Mononuclear cell (primary cell): ENCODE measurements around the gene GIPC1. TPM values are rescaled to one million over a fixed set of nuclear protein-coding genes. Genes with fewer than 3 reads are reported as not detected.
"Not testable (repeated sequence)": the region's sequence is repeated elsewhere in the genome, so short reads cannot be mapped to it uniquely, and the experiment has no call there.

ENCODE experiments used
- H3K27me3 ChIP-seq: 2 replicates; pipeline ENCODE4 v1.6.0; 2011; ENCODE audit warnings: low read length, control low read depth; ENCODE audit not compliant: insufficient read depth
- H3K4me1 ChIP-seq: 2 replicates; pipeline ENCODE4 v1.5.1; 2011; ENCODE audit warnings: mild to moderate bottlenecking, low read length, control low read depth; ENCODE audit not compliant: insufficient read depth
- H3K4me3 ChIP-seq: 2 replicates; pipeline ENCODE4 v1.5.1; 2011; ENCODE audit warnings: mild to moderate bottlenecking, low read length, moderate library complexity
- H3K9me3 ChIP-seq: 2 replicates; pipeline ENCODE4 v1.5.1; 2011; ENCODE audit warnings: low read depth, mild to moderate bottlenecking, control low read depth, low read length
- total RNA-seq: library from RNA; depleted of rRNA; stranded (reverse); fragments of >200 nt; gene quantifications from one replicate; pipeline ENCODE4 v1.2.3, GENCODE V29; 2012

The GIPC1 gene
- 11.0 TPM for total RNA-seq

DNA sequence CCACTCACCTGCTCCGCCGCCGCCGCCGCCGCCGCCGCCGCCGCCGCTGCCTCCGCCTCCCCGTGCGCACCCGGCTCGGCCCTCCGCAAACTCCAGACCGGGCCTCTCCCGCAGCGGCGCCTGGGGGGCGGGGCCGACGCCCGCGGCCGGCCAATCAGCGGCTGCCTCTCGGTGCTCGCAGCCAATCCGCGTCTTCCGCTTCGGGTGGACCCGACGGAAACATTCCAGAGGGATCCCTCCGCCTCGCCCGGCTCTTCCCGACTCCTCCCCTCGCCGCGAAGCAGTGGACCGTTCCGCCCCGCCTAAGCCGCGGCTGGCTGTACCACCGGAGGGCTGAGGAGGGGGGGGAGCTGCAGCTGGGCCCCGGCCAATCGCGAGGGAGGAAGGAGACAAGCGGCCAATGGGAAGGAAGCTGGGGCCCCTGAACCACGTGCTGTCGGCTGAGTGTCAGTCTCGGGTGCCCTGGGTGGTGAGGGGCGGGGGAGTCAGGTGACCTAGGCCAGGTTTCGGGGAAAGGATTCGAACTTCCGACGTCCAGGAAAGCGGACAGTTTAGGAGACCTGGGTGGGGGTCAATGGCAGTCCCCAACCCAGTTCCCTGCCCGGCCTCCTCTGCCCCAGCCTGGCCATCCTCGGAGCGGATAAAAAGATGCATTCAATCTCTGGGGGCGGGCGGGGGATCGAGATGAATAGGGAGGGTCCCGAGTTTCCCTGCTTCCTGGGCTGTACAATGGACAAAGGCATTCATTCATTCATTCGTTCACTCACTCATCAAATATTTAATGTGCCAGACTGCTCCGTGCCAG lies at the start of gene GIPC1:
Gene GIPC1 (minus strand): TSS at position 99 of the 805 bp plus-strand sequence. CDS start 13,151 bp downstream, outside the sequence.
- H3K4me1 ChIP-seq, result peaks cover 24% of the 10 kb centered on the region
- peak within 1 kb of the TSS; percentile 45 for H3K4me3 ChIP-seq
- no peaks in the 10 kb centered on the region for H3K27me3 ChIP-seq
- H3K9me3 ChIP-seq, result no peaks in the 10 kb centered on the region

GRCh38 chr19:14545716-14546082 lies 49.8 kb upstream of the GIPC1 start:
- Histone ChIP-seq H3K27me3 (no peaks in the 10 kb centered on the region), H3K4me3 (no peak overlapping the region), H3K4me1 (peaks cover 8% of the 10 kb centered on the region), H3K9me3 (no peaks in the 10 kb centered on the region)

DNA sequence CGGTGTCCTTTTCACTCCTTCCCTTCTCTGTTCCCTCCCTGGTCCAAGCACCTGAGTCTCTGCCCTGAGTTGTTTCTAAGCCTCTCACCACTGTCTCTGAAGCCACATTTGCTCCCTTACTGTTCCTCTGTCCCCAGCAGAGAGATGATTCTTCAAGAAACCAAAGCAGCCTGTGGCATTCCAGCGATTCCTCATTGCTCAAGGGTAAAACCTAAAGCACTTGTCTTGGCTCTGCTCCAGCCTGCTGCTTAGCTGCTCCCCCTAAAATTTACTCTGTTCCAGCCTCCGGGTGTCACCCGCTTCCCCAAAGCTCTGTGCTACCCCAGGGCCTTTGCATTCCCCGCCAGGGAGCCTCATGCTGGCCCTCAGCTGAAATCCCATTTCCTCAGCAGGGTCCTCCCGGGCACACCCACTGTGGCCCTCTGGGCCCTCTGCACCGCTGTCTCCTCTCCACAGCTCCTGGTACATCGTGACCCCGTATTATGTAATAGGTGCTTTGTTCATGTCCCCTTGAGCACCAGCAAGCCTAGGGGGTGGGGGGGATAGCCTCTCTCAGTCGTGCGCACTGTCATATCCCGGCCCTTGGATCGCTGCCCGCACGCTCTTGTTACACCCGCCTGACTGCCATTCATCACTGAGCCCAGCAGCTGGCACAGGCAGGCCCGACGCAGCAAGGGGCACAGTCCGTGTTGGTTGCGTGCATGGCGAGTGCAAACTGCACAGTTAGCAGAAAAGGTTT lies 49.2 kb upstream of the GIPC1 start:
- Histone ChIP-seq H3K9me3 (no peaks in the 10 kb centered on the region), H3K27me3 (no peaks in the 10 kb centered on the region), H3K4me3 (no peak overlapping the region)

DNA sequence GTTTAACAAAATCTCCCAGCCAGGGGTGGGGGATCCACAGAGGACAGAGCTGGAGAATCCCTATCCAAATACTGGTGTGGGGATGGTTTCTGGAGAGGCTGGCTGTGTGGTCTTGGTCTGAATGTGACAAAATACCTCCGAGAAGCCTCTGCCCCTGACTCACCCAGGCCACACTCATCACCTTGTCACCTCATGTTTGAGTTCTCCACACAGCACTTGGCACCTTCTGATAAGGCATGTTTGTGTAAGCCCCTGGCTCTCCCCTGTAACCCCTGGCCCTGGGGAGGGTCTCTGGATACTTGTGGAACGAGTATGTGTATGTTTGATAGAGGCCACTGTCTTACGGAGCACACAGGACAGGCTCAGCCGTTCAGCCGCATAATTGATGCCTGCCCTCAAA lies 48.1 kb upstream of the GIPC1 start:
- H3K4me3 ChIP-seq, result no peak overlapping the region
- H3K9me3 ChIP-seq, result no peaks in the 10 kb centered on the region
- no peaks in the 10 kb centered on the region for H3K4me1 ChIP-seq
- H3K27me3 ChIP-seq, result no peaks in the 10 kb centered on the region

More for the DNA sequence above, 49.2 kb upstream of the GIPC1 start:
- peaks cover 3% of the 10 kb centered on the region for H3K4me1 ChIP-seq

DNA sequence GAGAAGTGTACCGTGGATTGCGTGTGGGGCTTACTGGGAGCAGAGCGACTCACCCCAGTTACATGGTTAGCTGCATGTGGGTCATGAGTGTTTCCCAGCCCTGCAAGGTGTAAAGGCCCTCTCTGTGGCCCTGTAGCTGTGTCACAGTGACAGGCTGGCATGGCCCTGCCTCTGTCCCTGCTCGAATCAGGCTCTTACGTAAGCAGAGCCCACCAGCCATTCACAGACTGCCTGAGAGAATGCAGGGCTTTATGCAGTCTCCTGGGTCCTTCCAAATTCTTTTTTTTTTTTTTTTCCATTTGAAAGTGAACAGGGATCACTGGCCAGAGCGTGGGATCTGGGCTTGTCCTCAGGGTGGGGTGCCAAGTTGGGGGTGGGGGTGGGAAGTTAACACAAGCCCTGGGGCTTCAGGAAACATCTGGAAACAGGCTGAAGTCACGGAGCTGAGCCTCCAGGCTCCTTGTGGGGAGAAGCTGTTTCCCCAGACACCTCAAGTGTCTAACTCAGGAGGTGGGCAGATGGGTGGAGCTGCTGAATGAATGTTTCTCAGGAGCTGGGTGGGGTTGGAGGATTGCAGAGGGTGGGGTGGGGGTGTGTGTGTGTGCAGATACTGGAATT lies 46.9 kb upstream of the GIPC1 start:
- Histone ChIP-seq H3K4me1 (no peaks in the 10 kb centered on the region), H3K27me3 (no peaks in the 10 kb centered on the region), H3K4me3 (no peak overlapping the region), H3K9me3 (no peaks in the 10 kb centered on the region)

GRCh38 chr19:14541979-14542378 lies 46.1 kb upstream of the GIPC1 start:
- not testable (repeated sequence) for H3K4me1 ChIP-seq, H3K9me3 ChIP-seq

DNA sequence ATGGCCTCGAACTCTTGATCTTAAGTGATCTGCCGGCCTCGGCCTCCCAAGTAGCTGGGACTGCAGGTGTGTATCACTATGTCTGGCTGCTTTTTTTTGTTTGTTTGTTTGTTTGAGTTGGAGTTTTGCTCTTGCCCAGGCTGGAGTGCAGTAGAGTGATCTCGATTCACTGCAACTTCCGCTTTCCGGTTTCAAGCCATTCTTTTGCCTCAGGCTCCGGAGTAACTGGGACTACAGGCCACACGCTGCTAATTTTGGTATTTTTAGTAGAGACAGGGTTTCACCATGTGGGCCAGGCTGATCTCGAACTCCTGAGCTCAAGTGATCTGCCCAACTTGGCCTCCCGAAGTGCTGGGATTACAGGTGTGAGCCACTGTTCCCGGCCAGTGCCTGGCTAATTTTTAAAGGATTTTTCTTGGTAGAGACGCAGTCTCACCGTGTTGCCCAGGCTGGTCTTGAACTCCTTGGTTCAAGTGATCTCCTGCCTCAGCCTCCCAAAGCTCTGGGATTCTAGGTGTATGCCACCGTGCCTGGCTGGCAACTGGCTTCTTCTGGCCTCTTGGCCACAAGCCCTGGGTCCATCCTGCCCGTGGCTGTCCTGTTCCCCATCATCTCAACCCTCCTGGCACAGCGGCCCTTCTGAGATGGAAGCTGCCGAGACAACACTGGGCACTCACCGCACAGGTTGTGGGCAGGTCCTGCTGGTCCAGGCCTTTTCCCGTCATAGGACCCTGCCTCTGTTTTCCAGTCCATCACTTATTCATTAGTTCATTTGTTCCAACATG lies 45.0 kb upstream of the GIPC1 start:
- H3K27me3 ChIP-seq, result no peaks in the 10 kb centered on the region
- peaks cover 3% of the 10 kb centered on the region for H3K4me1 ChIP-seq
- no peaks in the 10 kb centered on the region for H3K9me3 ChIP-seq
- H3K4me3 ChIP-seq, result no peak overlapping the region

More at GRCh38 chr19:14541979-14542378, 46.1 kb upstream of the GIPC1 start:
- not testable (repeated sequence) for H3K27me3 ChIP-seq, H3K4me3 ChIP-seq

DNA sequence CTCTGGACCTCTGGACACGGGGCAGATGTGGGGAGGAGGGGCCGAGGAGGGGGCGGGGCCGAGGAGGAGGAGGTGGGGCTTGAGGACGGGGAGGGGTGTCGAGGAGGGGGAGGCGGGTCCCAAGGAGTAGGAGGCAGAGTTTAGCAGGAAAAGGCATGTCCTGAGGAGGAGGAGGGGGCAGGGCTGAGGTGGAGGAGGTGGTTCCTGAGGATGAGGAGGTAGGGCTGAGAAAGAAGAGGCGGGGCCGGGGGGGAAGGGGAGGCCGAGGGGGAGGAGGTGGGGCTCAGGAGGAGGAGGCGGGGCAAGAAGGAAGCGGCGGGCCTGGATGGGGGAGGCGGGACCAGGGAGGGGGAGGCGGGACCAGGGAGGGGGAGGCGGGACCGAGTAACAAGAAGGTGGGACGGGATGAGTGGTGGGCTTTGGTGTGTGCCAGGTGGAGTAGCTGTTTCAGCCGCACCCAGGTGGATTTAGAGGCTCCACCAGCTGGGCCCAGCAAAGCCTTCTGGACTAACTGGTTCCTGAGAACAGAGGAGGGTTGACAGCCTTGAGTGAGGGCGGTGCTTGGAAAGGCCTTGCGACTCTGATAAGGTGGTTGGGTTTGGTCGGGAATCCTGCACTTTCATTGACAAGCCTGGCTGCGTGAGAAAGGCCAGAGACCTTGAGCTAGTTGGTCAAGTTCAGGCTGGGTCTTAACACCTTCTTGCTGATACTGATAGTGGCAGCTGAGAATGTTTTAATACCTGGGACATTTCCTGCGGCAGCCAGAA lies 41.2 kb upstream of the GIPC1 start:
- Histone ChIP-seq H3K4me1 (peaks cover 11% of the 10 kb centered on the region), H3K27me3 (no peaks in the 10 kb centered on the region), H3K9me3 (no peaks in the 10 kb centered on the region), H3K4me3 (no peak overlapping the region)

DNA sequence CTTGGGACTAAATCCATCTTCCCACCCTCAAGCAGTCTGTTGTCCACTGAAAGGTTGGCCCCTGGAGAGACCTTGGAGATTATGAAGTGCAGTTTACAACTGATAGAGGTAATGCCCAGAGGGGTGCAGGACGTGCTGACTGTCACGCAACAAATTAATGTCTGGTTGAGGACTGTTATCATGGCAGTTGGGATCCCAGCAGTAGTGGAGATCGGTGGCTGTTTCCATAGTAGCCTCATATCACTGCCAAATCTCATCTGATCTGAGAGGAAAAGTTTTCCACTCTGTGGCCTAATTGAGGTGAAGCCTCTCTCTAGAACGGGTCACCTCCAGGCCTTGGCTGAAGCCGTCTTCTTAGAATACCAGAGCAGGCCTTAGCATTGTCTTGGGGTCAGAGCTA lies 37.5 kb upstream of the GIPC1 start:
- Histone ChIP-seq H3K27me3 (no peaks in the 10 kb centered on the region), H3K4me3 (no peak overlapping the region), H3K4me1 (peaks cover 38% of the 10 kb centered on the region), H3K9me3 (no peaks in the 10 kb centered on the region)

GRCh38 chr19:14530506-14530905 lies 34.6 kb upstream of the GIPC1 start:
- Histone ChIP-seq H3K4me1 (peaks cover 37% of the 10 kb centered on the region), H3K9me3 (no peaks in the 10 kb centered on the region), H3K27me3 (no peaks in the 10 kb centered on the region), H3K4me3 (peak overlapping the region; percentile 99)

GRCh38 chr19:14530005-14530348 lies 34.0 kb upstream of the GIPC1 start:
- Histone ChIP-seq H3K27me3 (no peaks in the 10 kb centered on the region), H3K4me1 (peaks cover 37% of the 10 kb centered on the region), H3K4me3 (peak overlapping the region; percentile 99), H3K9me3 (no peaks in the 10 kb centered on the region)

DNA sequence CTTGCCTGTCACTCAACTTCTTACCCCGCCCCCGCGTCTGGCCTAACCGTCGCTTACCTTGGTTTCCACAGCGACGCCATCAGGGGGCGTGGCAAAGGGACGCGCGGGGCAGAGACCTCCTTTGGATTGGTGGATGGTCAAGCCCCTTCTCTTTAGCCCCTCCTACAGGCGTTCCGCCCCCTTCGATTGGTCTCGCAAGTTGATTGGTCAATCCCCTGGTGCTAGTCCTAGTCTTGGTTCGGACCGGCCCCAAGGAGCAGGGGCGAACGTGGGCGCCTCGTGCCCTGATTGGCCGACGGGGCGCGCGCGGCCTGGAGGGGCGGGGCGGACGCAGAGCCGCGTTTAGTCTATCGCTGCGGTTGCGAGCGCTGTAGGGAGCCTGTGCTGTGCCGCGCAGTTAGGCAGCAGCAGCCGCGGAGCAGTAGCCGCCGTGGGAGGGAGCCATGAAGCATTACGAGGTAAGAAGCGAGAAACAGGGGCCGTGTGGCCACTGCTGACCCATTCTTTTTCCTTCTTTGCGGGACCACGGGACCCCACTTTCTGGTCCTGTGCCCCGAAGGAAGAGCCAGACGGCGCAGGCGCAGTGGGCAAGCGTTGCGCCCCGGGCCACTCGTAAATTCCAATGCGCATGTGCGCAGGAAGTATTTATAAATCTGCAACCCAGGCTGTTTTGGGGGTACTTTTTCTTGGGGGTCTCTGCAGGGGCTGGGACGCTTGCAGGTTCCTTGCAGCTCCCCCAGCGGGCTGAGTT lies 33.5 kb upstream of the GIPC1 start, which contains the start of gene TECR:
Gene TECR (plus strand): TSS at position 341 of the 751 bp plus-strand sequence. CDS start 103 bp downstream, at position 444.
- Histone ChIP-seq H3K27me3 (no peaks in the 10 kb centered on the region), H3K4me3 (peak within 1 kb of the TSS; percentile 99), H3K4me1 (peaks cover 37% of the 10 kb centered on the region)

DNA sequence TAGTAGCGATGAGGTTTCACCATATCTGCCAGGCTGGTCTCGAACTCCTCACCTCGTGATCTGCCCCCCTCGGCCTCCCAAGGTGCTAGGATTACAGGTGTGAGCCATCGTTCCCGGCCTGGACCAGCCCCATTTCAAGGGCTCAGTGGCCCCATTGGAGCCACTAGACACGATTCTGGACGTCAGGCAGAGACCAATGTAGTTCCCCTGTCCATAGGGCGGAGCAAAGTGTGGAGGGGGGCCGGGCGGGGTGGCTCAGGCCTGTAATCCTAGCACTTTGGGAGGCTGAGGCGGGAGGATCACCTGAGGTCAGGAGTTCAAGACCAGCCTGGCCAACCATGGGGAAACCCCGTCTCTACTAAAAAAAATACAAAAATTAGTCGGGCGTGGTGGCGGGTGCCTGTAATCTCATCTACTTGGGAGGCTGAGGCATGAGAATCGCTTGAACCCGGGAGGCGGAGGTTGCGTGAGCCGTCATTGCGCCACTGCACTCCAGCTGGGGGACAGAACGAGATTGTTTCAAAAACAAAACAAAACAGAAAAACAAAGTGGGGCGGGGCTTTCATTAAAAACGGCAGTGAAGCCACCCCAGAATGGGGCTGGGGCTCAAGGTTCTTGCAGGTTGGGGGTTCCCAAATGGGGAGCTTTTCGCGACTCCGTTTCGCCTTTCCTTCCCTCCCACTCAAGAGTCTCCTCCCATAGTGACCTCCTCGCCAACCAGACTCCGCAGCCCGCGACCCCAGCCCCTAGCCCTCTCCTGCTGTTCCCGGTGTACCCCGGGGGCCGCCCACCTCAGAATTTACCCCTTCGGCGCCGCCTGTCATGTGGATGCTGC lies 32.7 kb upstream of the GIPC1 start:
- Histone ChIP-seq H3K27me3 (no peaks in the 10 kb centered on the region), H3K4me1 (peaks cover 45% of the 10 kb centered on the region), H3K9me3 (no peaks in the 10 kb centered on the region), H3K4me3 (peak overlapping the region; percentile 99)

More for the DNA sequence above, 33.5 kb upstream of the GIPC1 start, which contains the start of gene TECR:
- H3K9me3 ChIP-seq, result no peaks in the 10 kb centered on the region
